Measurements from ENCODE around the gene GPR62. TPM values are rescaled to one million over a fixed set of nuclear protein-coding genes. Genes with fewer than 3 reads are reported as not detected.

GPR62 gene
- total and polyA plus RNA-seq, 9 of the 15 experiments (the other 6 are each of a cell fraction or from before 2014, with no cell fraction given), result not detected

- FAIRE-seq (no peak), ATAC-seq (no peak), DNase-seq (ENCODE audit: extremely low read depth in 1 of 4, low spot score in 3 of 4) (no peak)
- H3K36me3 ChIP-seq (ENCODE audit: control insufficient read depth, insufficient read depth, low read length), result peaks cover 16% of the 10 kb centered on the region
- no peak overlapping the region for H3K4me2 ChIP-seq (ENCODE audit: insufficient read depth, low read length)
- ChIA-PET CTCF (ENCODE audit: low intra/inter-chr PET ratio) (interaction anchor here (0.6 kb wide), 1 partner anchor 1349 kb away, joined by 3 read pairs; the partner anchor contains the start of gene DCP1A), POLR2A (interaction anchor here (0.6 to 0.7 kb wide), 2 partner anchors 66 to 143 kb away, joined by 3 read pairs; no protein-coding TSS in a partner anchor)
- WGBS (ENCODE audit: insufficient coverage, low coverage, missing lambda C conversion rate), result 61% methylated on average over 6 of the region's 7 CpGs
- TF ChIP-seq CBFB (CRISPR knock-in tag; IDR thresholded peaks at IDR 0.05) (no peak), ZNF354B (CRISPR knock-in tag; IDR thresholded peaks at IDR 0.05) (no peak), HOXB6 (CRISPR knock-in tag; IDR thresholded peaks at IDR 0.05; ENCODE audit: borderline replicate concordance) (no peak), ZNF12 (CRISPR knock-in tag; IDR thresholded peaks at IDR 0.05) (no peak), TOE1 (IDR thresholded peaks at IDR 0.05; ENCODE audit: borderline replicate concordance) (no peak), TOE1 (CRISPR knock-in tag; IDR thresholded peaks at IDR 0.05; ENCODE audit: borderline replicate concordance, low read depth) (no peak), ERF (CRISPR knock-in tag; IDR thresholded peaks at IDR 0.05) (no peak), ATF4 (CRISPR knock-in tag; IDR thresholded peaks at IDR 0.05) (no peak), ZNF766 (CRISPR knock-in tag; conservative IDR thresholded peaks at IDR 0.05) (no peak), ZNF311 (CRISPR knock-in tag; IDR thresholded peaks at IDR 0.05) (no peak), KLF13 (tag; IDR thresholded peaks at IDR 0.05; ENCODE audit: borderline replicate concordance, low read depth) (no peak), GATAD2A (IDR thresholded peaks at IDR 0.05) (no peak), MEIS2 (IDR thresholded peaks at IDR 0.05; ENCODE audit: partially characterized antibody) (no peak), FOSL1 (tag; conservative IDR thresholded peaks at IDR 0.05) (no peak), HDAC3 (IDR thresholded peaks at IDR 0.05; ENCODE audit: borderline replicate concordance, partially characterized antibody) (no peak), EHMT2 (IDR thresholded peaks at IDR 0.05) (no peak), ZSCAN29 (IDR thresholded peaks at IDR 0.05) (no peak)
- TF ChIP-seq, protein P1, sequence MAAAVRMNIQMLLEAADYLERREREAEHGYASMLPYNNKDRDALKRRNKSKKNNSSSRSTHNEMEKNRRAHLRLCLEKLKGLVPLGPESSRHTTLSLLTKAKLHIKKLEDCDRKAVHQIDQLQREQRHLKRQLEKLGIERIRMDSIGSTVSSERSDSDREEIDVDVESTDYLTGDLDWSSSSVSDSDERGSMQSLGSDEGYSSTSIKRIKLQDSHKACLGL (CRISPR knock-in tag; IDR thresholded peaks at IDR 0.05; ENCODE audit: borderline replicate concordance, poor library complexity, severe bottlenecking), result no peak
- peaks cover 6% of the 10 kb centered on the region; the same call in 1 of the 2 replicates for H4K20me1 ChIP-seq (replicated peaks; ENCODE audit: control insufficient read depth, insufficient read depth, low read length)
- BruUV-seq (replicated peaks), result no TSS peak
- no peak overlapping the region for H3K4me3 ChIP-seq
- peaks cover 26 to 31% of the 10 kb centered on the region in 2 experiments for H3K4me1 ChIP-seq (replicated peaks in 1 of 2; ENCODE audit: control insufficient read depth in 2 of 2, insufficient read depth in 2 of 2, low read length in 2 of 2)
- peak overlapping the region in 1 of 2 experiments; percentile 76; a peak in 2 of 4 replicates for H3K9ac ChIP-seq (ENCODE audit: insufficient read depth in 1 of 2, low read depth in 2 of 2, low read length in 2 of 2)
- H3K9me1 ChIP-seq (ENCODE audit: control insufficient read depth, insufficient read depth, low read length), result no peaks in the 10 kb centered on the region
- intact Hi-C loops (cut with micrococcal nuclease), result no loop called here
- 0 out of 2 replicates have a peak, but pooled peaks cover 3% of the 10 kb centered on the region for H3K9me3 ChIP-seq (replicated peaks; ENCODE audit: control insufficient read depth, insufficient read depth, low read depth, low read length)
- H2AFZ ChIP-seq (ENCODE audit: low read depth, low read length), result no peak overlapping the region
- H3K27me3 ChIP-seq (ENCODE audit: control insufficient read depth in 2 of 2, insufficient read depth in 2 of 2, low read length in 2 of 2), result no peaks in the 10 kb centered on the region
- in situ Hi-C loops (cut with MboI), result no loop called here
- H3K79me2 ChIP-seq (ENCODE audit: control insufficient read depth, insufficient read depth, low read length), result peaks cover 20% of the 10 kb centered on the region
- no peak overlapping the region for H3K27ac ChIP-seq (ENCODE audit: extremely low read depth, low read depth, low read length)
These were observed 43.6 kb downstream of the GPR62 start for GRCh38 chr3:51998774-51999173.

All from K562 (cell line).